PC-3 (cell line): ENCODE results near the gene P2RX1. TPM values are rescaled to one million over a fixed set of nuclear protein-coding genes. Genes with fewer than 3 reads are reported as not detected.

Experiments
- ATAC-seq: fragments of 200-7000 bp; cut with Tn5 transposase; 2 replicates; pipeline ENCODE4 v1.9.1; 2020; ENCODE audit warnings: mild to moderate bottlenecking, moderate library complexity
- BruUV-seq: library from RNA; stranded (reverse); fragments of 400-500 nt; replicated peaks from 2 replicates; lab custom pipeline; 2021; lab: Mats Ljungman, UMichigan
- CTCF ChIA-PET: fragments of 300-600 bp; sonication (Branson Sonifier 250); formaldehyde crosslinking; loops from one replicate; lab custom pipeline; 2022; ENCODE audit warnings: antibody characterized with exemption; lab: Charles Lee
- POLR2A ChIA-PET: fragments of 300-600 bp; sonication (Branson Sonifier 250); formaldehyde crosslinking; loops from one replicate; lab custom pipeline; 2022; ENCODE audit warnings: antibody characterized with exemption; ENCODE audit not compliant: unreplicated experiment; lab: Charles Lee
- DNase-seq: peaks from one replicate; pipeline ENCODE4 v3.0.0-alpha.2; 2015
- H2AFZ ChIP-seq: fragments of 300-600 bp; sonication (generic); 2 replicates; pipeline ENCODE4 v1.6.0; 2016; ENCODE audit warnings: antibody characterized with exemption, low read length
- H3F3A ChIP-seq: fragments of 300-600 bp; sonication (generic); one replicate; pipeline ENCODE4 v1.6.0; 2017; ENCODE audit warnings: antibody characterized with exemption, low read length, control low read depth, mild to moderate bottlenecking; ENCODE audit not compliant: unreplicated experiment
- H3K27ac ChIP-seq: fragments of 300-600 bp; sonication (generic); 2 replicates; pipeline ENCODE4 v1.5.1; 2016; ENCODE audit warnings: mild to moderate bottlenecking, low read length
- H3K27me3 ChIP-seq: fragments of 300-600 bp; sonication (generic); 2 replicates; pipeline ENCODE4 v1.6.1; 2016; ENCODE audit warnings: low read length, mixed read lengths
- H3K36me3 ChIP-seq: fragments of 300-600 bp; sonication (generic); 2 replicates; pipeline ENCODE4 v1.6.1; 2016; ENCODE audit warnings: low read depth, mixed run types, low read length, mixed read lengths
- H3K4me1 ChIP-seq: fragments of 300-600 bp; sonication (generic); 2 replicates; pipeline ENCODE4 v1.5.1; 2016; ENCODE audit warnings: low read length; ENCODE audit not compliant: insufficient read depth
- H3K4me2 ChIP-seq: fragments of 300-600 bp; sonication (generic); 2 replicates; pipeline ENCODE4 v1.6.0; 2016; ENCODE audit warnings: low read length
- H3K4me3 ChIP-seq: fragments of 300-600 bp; sonication (generic); 2 replicates; pipeline ENCODE4 v1.5.1; 2016; ENCODE audit warnings: mild to moderate bottlenecking, low read length, mixed read lengths
- H3K79me2 ChIP-seq: fragments of 300-600 bp; sonication (generic); 2 replicates; pipeline ENCODE4 v1.6.1; 2017; ENCODE audit warnings: low read length, mixed read lengths
- H3K9ac ChIP-seq: fragments of 300-600 bp; sonication (generic); 2 replicates; pipeline ENCODE4 v1.6.0; 2016; ENCODE audit warnings: mild to moderate bottlenecking, low read length
- H3K9me2 ChIP-seq: fragments of 300-600 bp; sonication (generic); replicated peaks from 2 replicates; pipeline ENCODE4 v1.6.1; 2016; ENCODE audit warnings: mixed run types, low read length, mixed read lengths
- H3K9me3 ChIP-seq: fragments of 300-600 bp; sonication (generic); 2 replicates; pipeline ENCODE4 v1.6.1; 2016; ENCODE audit warnings: low read length, mixed read lengths
- H4K20me1 ChIP-seq: fragments of 300-600 bp; sonication (generic); 2 replicates; pipeline ENCODE4 v1.6.1; 2016; ENCODE audit warnings: low read length, mixed read lengths
- EZH2 ChIP-seq: fragments of 300-600 bp; sonication (generic); IDR thresholded peaks from one replicate; pipeline ENCODE4 v1.6.1; 2017; ENCODE audit warnings: antibody characterized with exemption, mild to moderate bottlenecking, low read length; ENCODE audit not compliant: unreplicated experiment
- EZH2phosphoT487 ChIP-seq: fragments of 300-600 bp; sonication (generic); IDR thresholded peaks from 2 replicates; pipeline ENCODE4 v1.6.1; 2018; ENCODE audit warnings: mild to moderate bottlenecking, antibody characterized with exemption, low read length, borderline replicate concordance
- intact Hi-C: fragments of 100-400 bp; cut with micrococcal nuclease; formaldehyde crosslinking; loops from 2 replicates; pipeline ENCODE4 v1.9.0; 2023
- total RNA-seq: library from RNA; depleted of rRNA; stranded (reverse); fragments of >200 nt; gene quantifications from 2 replicates; pipeline ENCODE4 v1.2.3, GENCODE V29; 2014
- TF ChIP-seq, protein P1 (sequence below): fragments of 300-600 bp; sonication (generic); conservative IDR thresholded peaks from 2 replicates; pipeline ENCODE4 v1.5.1; 2017; ENCODE audit warnings: antibody characterized with exemption, low read depth, mild to moderate bottlenecking, low read length

Gene P2RX1
- total RNA-seq, 1 experiment from 2014 or later, result not detected

DNA sequence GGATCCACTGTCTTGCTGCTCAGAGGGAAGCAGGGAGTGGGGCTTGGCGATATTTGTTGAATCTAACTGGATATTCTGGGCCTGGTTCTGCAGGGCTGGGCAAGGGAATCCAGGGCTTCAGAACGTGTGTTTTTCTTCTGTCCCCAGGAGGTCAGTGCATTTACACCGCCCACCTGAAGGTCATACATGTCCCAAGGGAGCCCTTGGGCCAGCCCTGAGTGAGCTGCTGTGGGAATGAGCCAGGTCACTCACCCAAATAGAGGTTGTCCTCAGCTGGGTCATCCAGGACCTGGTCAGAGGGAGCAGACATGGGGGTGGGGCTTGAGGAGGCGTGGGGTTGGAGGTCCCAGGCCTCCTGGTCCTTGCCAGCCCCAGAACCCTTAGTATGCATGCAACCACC, 34.0 kb downstream of the P2RX1 start:
- ChIA-PET POLR2A (no interaction called here), CTCF (no interaction called here)
- intact Hi-C loops, result no loop called here
- no peaks in the 10 kb centered on the region for H3F3A ChIP-seq
- H3K79me2 ChIP-seq, result peaks cover 7% of the 10 kb centered on the region
- ATAC-seq, result no peak
- TF ChIP-seq, protein P1, sequence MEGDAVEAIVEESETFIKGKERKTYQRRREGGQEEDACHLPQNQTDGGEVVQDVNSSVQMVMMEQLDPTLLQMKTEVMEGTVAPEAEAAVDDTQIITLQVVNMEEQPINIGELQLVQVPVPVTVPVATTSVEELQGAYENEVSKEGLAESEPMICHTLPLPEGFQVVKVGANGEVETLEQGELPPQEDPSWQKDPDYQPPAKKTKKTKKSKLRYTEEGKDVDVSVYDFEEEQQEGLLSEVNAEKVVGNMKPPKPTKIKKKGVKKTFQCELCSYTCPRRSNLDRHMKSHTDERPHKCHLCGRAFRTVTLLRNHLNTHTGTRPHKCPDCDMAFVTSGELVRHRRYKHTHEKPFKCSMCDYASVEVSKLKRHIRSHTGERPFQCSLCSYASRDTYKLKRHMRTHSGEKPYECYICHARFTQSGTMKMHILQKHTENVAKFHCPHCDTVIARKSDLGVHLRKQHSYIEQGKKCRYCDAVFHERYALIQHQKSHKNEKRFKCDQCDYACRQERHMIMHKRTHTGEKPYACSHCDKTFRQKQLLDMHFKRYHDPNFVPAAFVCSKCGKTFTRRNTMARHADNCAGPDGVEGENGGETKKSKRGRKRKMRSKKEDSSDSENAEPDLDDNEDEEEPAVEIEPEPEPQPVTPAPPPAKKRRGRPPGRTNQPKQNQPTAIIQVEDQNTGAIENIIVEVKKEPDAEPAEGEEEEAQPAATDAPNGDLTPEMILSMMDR, result no peak
- TF ChIP-seq EZH2 (no peak), EZH2phosphoT487 (no peak)
- no peaks in the 10 kb centered on the region for H3K9me2 ChIP-seq
- no peak overlapping the region for H3K4me3 ChIP-seq
- no peak overlapping the region for H3K27ac ChIP-seq
- H3K9ac ChIP-seq, result no peak overlapping the region
- H3K36me3 ChIP-seq, result no peaks in the 10 kb centered on the region; the same call in 1 of the 2 replicates
- no peak overlapping the region for H2AFZ ChIP-seq
- DNase-seq, result no peak
- BruUV-seq, result no TSS peak
- no peak overlapping the region for H3K4me2 ChIP-seq
- 0 out of 2 replicates have a peak, but pooled peaks cover under 1% of the 10 kb centered on the region for H3K4me1 ChIP-seq
- H4K20me1 ChIP-seq, result no peaks in the 10 kb centered on the region
- H3K27me3 ChIP-seq, result no peaks in the 10 kb centered on the region
- no peaks in the 10 kb centered on the region for H3K9me3 ChIP-seq

DNA sequence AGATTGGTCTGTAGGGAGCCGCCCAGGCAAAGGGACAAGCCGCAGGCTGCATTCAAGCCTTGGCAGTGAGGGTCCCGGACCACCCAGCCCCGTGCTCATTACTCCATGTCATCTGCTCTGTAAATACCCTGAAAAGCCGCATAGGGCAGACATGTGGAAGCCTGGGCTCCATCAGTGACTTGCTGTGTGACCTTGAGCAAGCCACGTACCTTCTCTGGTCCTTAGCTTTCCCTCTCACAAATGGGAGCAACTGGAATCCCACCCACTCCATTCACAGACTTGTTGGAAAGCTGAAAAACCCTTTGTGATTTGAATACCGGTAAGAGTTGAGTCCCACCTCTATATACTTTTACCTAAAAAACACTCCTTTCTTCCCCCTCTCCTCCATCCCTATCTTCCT, 35.3 kb downstream of the P2RX1 start:
- no peak overlapping the region for H2AFZ ChIP-seq
- H3K27ac ChIP-seq, result no peak overlapping the region
- BruUV-seq, result no TSS peak
- no peaks in the 10 kb centered on the region for H4K20me1 ChIP-seq
- H3K4me1 ChIP-seq, result no peaks in the 10 kb centered on the region
- DNase-seq (no peak), ATAC-seq (no peak)
- CTCF ChIA-PET, result no interaction called here
- no peaks in the 10 kb centered on the region for H3F3A ChIP-seq
- intact Hi-C loops, result no loop called here
- no peaks in the 10 kb centered on the region for H3K27me3 ChIP-seq
- H3K9me2 ChIP-seq, result no peaks in the 10 kb centered on the region
- no peak overlapping the region for H3K9ac ChIP-seq
- H3K79me2 ChIP-seq, result no peaks in the 10 kb centered on the region
- POLR2A ChIA-PET, result no interaction called here
- H3K4me3 ChIP-seq, result no peak overlapping the region
- no peaks in the 10 kb centered on the region for H3K9me3 ChIP-seq
- H3K36me3 ChIP-seq, result no peaks in the 10 kb centered on the region; the same call in 1 of the 2 replicates
- no peak for TF ChIP-seq EZH2
- no peak for TF ChIP-seq EZH2phosphoT487
- TF ChIP-seq, protein P1, result no peak
- no peak overlapping the region for H3K4me2 ChIP-seq

DNA sequence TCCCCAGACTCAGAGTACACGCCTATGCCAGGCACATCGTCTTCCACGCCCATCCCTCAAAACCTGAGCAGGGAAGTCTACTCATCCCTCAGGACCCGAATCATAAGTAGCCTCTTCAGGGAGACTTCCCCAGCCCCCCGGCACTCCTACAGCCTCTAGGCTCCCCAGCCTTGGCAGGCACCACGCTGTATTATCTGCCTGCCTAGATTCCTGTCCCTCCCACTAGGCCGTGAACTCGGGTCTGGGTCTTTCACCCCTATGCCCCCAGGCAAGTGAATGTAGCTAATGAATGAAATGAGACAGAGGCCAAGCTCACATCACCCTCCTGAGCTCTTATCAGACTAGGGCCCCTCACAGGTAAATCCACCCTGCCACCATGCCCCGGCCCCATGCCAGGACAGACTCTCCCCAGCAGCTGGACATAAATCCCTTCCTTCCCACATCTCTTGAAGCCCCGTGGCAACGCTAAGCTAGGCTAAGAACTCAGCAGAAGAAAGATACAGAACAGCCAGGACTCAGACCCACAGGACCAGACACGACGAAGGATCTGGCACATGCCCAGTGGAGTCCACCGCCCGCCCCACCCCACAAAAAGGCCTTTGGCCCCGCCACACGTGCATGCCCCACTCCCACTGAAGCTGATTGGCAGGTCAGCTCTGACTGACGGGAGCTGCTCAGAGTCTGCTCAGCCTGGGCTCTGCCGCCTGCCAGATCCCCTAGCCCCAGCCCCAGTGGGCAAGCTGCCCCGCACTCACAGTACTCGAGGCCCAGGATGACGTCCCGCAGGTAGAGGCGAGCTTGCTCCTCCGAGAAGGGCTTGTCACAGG, 36.5 kb downstream of the P2RX1 start:
- Histone ChIP-seq H3K4me2 (no peak overlapping the region), H3K27me3 (no peaks in the 10 kb centered on the region), H3F3A (no peaks in the 10 kb centered on the region), H2AFZ (no peak overlapping the region), H3K9me3 (no peaks in the 10 kb centered on the region), H3K4me3 (no peak overlapping the region), H3K79me2 (no peaks in the 10 kb centered on the region), H3K36me3 (no peaks in the 10 kb centered on the region; the same call in 1 of the 2 replicates), H3K9ac (no peak overlapping the region), H4K20me1 (no peaks in the 10 kb centered on the region), H3K4me1 (no peaks in the 10 kb centered on the region), H3K27ac (no peak overlapping the region), H3K9me2 (no peaks in the 10 kb centered on the region)
- DNase-seq, result no peak
- POLR2A ChIA-PET, result no interaction called here
- TF ChIP-seq EZH2phosphoT487, result no peak
- TF ChIP-seq, protein P1, result no peak
- TF ChIP-seq EZH2, result no peak
- ATAC-seq, result no peak
- intact Hi-C loops, result no loop called here
- CTCF ChIA-PET, result interaction anchor here (0.7 kb wide), 1 partner anchor 33 kb away, joined by 3 read pairs; the partner anchor contains the start of gene NCBP3
- no TSS peak for BruUV-seq
